ENCODE measurements around the gene CTCFL.

DNA sequence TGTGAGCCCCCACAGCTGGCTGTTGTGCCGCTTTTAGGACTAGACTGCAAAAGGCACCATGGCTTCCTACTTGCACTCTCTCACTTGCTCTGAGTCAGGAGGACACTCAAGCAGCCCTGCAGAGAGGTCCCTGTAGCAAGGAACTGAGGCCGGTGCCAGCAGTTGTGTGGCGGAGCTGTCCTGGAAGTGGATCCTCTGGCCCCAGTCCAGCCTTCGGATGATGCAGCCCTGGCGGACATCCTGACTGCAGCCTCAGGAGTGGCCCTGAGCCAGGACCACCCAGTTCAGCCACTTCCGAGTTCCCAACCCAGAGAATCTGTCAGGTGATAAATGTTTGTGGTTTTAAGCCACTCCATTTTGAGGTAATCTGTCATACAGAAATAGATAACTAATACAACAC lies 17.5 kb downstream of the CTCFL start:
- TF ChIP-seq POLR2AphosphoS5 (IDR thresholded peaks at IDR 0.05; ENCODE audit: low read depth, low read length): no peak
- no peak for TF ChIP-seq TAF1 (IDR thresholded peaks at IDR 0.05; ENCODE audit: borderline replicate concordance, insufficient read depth, low read length)
- TF ChIP-seq, protein P1, sequence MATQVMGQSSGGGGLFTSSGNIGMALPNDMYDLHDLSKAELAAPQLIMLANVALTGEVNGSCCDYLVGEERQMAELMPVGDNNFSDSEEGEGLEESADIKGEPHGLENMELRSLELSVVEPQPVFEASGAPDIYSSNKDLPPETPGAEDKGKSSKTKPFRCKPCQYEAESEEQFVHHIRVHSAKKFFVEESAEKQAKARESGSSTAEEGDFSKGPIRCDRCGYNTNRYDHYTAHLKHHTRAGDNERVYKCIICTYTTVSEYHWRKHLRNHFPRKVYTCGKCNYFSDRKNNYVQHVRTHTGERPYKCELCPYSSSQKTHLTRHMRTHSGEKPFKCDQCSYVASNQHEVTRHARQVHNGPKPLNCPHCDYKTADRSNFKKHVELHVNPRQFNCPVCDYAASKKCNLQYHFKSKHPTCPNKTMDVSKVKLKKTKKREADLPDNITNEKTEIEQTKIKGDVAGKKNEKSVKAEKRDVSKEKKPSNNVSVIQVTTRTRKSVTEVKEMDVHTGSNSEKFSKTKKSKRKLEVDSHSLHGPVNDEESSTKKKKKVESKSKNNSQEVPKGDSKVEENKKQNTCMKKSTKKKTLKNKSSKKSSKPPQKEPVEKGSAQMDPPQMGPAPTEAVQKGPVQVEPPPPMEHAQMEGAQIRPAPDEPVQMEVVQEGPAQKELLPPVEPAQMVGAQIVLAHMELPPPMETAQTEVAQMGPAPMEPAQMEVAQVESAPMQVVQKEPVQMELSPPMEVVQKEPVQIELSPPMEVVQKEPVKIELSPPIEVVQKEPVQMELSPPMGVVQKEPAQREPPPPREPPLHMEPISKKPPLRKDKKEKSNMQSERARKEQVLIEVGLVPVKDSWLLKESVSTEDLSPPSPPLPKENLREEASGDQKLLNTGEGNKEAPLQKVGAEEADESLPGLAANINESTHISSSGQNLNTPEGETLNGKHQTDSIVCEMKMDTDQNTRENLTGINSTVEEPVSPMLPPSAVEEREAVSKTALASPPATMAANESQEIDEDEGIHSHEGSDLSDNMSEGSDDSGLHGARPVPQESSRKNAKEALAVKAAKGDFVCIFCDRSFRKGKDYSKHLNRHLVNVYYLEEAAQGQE (IDR thresholded peaks at IDR 0.05; ENCODE audit: insufficient read depth in 1 of 2, low read depth in 2 of 2, low read length in 2 of 2): no peak

Data from PFSK-1 (cell line).